HG02870 (cell line): ENCODE measurements around the gene SIVA1.

ENCODE experiments used
- ATAC-seq: cut with Tn5 transposase; IDR thresholded peaks from one replicate; pipeline ENCODE4 v1.9.1; 2021; ENCODE audit warnings: mild to moderate bottlenecking, moderate library complexity; ENCODE audit not compliant: unreplicated experiment

SIVA1 gene

DNA sequence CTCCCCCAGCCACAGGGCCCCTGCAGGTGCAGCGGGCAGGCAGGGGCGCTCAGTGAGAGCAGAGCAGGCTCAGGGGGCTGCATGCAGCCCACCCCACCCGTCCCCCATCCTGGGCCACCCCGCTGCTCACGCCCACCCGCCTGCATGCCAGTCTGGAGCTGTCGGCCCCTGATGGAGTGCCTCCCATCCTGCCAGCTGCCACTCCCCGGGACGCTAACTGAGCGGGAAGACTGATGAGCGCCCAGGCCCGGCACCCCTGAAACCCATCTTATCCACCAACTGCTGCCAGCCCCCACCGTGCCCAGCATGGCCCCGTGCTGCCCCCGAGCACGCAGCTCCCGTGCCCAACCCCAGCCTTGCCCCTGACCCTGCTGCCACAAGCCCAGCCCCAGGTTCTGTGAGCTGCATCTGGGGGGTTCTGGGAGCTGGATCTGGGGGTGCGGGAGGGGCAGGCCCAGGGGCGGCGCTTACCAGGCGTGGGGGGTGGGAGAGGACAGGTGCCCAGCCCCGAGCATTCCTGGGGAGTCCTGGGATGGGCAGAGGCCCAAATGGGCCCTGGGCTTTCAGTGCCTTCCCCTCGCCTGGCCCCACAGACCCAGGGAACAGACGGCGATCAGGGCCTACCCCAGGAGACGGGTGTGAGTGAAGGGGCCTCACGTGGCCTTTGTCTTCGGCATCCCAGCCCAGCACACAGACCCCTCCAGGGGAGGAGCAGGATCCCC, 29.3 kb downstream of the SIVA1 start:
- ATAC-seq, result no peak

DNA sequence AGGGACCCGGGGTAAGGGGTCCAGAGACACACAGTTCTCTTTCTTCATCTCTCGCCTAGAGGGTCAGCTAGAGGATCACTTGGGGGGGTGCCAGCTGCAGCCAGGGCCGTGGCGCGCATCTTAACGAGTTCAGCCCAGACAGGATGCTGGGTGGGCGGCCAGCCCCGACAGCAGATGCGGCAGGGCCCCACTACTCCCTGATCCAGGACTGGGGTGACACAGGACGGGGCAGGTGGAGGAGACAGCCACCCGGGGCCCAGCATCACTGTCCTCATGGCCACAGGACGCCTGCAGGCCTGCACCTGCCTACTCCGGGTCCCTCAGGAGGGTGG, 29.8 kb downstream of the SIVA1 start:
- no peak for ATAC-seq

DNA sequence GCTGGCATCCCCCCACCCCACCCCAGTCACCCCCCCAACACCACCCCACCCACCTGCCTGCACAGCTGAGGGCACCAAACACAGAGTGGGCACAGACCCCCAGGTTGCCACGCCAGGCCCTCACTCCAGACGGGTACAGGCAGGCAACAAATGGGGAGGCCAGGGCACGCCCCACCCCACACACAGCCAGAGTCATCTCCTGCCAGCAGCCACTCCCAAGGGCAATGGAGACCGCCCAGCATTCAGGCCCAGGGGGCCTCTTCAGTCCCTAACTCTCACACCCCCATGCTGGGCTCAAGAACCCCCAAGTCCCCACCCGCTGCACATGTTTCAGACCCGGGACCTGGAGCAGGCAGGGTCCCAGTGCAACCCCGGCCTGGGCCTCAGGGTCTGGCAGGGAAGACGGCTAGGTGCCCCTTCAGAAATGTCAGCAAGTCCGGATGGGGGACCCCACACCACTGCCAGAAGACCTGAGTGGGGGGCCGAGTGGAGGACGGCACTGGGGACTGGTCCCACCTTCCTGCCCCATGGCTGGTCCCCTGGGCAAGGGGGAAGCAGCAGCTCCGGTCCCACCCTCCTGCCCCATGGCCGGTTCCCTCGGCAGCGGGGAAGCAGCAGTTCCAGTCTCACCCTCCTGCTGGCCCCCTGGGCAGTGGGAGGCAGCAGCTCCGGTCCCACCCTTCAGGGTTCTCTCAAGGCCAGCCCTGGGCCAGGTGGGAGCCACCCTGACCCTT, 30.7 kb downstream of the SIVA1 start:
- ATAC-seq, result no peak

DNA sequence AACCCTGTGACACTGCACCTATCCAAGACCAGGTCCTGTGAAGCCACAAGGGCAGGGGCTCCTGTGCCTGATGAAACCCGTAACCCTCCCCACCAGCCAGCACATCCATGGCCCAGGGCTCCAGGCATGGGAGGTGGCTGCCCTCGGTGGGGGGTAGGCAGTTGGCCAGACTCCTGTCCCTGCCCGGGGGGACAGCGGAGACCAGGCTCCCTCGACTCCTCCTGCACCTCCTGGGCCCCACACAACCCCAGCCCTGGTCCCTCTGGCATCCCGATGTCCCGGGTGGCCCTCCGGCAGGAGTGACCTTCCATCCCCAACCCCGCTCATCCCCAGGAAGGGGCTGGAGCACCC, 31.2 kb downstream of the SIVA1 start:
- ATAC-seq, result no peak

DNA sequence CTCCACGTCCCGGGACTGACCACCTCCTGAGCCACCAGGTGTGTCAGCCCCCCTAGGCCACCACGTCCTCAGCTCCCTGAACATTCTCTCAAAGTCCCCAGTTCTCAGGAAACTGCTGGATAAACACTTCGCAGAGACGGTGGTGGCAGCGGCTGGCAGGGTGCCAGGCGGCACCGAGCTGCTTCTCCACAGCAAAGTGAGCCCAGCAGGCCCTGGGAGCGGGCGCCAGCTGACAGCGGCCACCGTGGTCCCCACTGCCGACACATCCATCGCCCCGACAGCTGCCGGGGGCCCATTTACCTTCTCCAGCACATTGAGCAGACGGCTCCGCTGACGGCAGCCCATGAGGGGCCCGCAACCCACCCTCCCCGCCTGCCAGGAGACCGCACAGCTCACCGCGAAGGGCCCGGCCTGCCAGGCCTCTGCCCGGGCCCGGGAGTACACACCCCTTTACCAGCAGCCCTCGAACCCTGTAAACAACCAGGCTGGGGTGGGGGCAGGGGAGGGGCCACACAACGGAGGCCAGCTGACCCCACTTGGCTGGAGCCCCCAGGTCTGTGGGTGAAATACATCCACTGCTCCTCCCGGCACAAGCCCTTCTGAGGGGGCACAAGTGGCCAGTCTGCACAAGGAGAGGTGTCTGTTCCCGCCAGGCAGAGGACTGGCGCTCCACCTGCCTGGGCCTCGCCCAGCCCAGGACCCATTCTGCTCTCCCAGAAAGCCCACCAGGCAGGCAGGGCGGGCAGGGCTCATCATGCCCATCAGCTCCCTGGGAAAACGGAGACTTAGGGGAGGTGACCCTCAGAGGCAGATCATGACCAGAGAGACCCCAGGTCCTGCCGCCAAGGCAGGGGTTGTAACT, 32.1 kb downstream of the SIVA1 start:
- no peak for ATAC-seq

DNA sequence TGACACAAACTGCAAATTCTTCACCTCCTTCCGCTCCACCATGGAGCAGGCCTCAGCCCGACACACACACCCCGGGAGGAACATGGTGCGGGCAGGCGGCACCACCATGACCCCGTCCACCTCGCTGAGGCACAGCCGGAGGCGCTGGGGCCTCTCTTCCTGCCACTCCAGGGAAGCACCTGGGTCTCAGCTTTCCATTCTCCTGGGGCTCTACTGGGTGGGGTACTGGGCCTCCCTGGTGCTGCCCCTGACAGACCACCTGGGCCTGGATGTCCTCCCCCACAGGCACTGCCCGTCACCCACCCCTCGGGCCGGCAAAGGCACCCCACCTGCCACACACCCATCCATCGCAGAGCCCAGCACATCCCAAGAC, 32.7 kb downstream of the SIVA1 start:
- ATAC-seq, result no peak

DNA sequence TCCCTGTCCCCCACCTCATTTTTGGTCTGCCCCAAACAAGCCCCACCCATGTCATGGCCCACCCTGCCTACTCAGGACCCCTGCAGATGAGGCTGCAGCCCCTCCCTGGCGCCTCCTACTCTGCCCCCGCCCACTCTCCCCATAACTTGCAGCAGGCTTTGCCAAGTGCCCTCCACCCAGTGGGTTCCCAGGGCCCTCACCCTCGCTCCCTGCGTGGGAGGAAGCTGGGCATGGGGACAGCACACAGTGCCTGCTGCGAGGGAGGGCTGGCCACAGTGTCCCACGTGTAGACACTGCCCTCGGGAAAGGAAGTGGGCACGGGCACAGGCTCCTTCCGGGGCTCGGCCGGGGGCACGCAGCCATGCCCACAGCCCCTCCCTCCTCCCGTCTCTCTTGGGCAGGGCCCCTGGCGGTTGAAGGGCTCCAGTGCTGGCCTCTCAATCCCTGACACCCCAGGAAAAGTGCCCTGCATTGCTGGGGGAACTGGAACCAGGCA, 33.2 kb downstream of the SIVA1 start:
- ATAC-seq, result no peak

DNA sequence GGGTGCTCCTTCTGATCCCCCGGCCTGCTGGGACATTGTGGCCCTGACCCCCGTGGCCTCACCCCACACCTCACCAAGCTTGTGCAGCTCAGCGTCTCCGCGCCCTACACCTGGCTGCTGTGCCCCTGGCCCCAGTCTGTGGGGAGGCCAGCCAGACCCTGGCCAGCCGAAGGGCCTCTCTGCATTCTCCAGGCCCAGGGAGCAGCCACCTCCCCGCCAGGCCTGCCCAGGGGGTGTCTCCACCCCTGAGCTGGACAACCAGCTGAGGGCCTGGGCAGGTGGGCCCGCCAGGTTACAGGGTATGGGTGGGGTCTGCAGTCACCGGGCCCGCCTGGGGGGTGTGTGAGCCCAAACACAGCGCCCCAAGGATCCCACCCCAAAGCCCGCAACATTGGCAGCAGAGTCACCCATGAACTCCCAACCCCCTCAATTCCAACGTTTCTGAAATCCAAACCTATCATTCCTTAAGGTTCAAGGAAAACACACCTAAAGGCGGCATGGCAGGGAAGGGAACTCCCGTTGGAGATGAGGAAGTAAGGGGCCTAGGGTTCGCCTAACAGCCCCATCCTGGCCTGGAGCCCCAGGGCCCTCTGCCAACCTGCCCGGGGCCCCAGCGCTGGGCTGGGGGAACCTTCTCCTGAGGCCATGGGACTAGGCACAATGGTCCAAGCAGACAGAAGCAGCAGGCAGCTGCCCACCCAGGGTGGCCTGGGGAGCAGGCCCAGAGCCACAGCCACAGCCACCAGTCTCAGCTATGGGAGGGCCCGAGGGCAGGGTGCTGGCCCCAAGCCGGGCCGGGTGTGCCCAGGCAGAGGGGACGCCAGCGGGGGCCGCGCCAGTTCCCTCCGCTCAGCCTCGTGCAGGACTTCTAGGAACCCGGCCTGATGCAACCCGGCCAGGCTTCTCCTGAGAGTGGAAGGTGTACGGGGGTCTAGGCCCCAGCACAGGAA, 34.1 kb downstream of the SIVA1 start:
- no peak for ATAC-seq

DNA sequence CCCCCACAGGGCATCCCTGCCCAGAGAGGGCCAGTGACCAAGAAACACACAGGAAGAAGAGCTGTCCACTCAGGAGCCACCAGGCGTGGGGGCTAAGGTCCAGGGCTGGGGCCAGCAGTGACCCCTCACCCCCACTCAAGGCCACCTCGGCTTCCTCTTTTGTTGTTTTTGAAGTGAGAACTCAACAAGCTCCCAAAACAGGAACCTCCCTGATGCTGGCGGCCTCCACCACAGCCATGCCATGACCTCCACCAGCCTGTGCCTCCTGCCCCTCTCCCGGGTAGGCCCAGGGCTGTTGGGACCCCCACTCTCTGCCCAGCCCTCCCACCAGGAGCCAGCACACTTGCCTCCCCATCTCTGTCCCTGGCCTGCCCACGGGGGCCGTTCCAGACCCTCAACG, 34.8 kb downstream of the SIVA1 start:
- ATAC-seq, result no peak

DNA sequence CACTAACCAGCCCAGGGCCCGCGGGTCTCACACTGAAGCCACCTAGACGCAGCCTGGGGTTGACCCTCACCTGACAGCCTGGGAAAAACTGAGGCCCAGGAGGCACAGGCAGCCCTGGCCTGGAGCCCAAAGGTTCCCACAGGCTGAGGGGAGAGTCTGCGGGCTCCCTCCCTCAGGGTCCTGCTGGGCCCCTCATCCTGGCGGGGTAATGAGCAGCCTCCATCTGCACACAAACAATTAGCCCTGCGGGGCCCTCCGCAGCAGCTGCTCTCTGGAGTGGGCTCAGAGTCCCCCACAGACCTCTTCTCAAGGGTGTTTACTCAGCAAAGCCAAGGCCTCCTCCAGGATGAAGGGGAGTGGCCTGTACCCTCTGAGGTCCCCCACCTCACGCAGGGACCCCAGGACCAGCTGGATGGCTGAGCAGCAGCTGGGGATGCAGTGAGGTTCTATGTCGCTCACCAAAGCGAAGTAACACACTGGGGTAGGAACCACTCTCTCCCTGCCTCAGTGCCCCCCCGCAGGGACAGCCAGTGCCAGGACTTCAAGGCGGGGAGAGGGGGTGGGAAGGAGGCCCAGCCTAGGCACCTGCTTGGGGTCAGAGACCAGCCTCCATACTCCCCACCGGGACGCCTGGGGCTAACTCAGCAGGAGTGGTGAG, 35.3 kb downstream of the SIVA1 start:
- ATAC-seq, result no peak

DNA sequence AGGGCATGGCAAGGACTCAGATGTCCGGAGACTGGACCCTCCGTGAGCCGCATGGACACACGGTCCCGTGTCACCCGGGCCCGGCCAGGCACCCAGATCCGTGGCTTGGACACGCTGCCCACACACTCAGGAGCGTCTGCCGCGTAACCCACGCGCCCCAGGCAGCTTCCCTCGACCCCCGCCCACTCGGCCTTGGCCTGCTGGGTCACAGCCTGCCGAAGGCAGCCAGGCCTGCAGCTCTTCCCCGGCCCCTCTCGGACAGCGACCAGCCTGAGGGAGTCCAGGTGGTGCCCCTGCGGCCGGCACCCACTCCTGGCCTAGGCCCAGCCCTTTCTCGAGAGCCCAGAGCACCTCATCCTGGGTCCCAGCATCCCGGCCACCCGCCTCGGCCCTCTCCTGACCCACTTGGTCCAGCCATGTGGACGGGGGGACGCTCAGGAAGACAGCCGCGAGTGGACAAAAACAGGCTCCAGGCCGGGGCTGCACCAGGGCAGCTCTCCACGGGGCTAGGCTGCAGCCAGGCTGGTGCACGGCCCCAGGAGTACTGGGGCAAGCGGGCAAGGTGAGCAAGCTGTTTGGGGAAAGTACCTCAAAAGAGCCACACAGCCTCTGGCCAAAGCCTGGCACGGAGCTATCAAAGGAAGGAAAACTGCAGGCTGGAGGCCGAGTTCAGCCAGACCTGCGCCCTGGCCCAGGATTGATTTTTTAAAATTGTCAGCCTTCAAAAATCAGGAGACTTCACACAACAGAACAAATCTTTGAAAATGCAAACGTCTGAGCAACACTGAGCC, 36.1 kb downstream of the SIVA1 start:
- ATAC-seq, result no peak

DNA sequence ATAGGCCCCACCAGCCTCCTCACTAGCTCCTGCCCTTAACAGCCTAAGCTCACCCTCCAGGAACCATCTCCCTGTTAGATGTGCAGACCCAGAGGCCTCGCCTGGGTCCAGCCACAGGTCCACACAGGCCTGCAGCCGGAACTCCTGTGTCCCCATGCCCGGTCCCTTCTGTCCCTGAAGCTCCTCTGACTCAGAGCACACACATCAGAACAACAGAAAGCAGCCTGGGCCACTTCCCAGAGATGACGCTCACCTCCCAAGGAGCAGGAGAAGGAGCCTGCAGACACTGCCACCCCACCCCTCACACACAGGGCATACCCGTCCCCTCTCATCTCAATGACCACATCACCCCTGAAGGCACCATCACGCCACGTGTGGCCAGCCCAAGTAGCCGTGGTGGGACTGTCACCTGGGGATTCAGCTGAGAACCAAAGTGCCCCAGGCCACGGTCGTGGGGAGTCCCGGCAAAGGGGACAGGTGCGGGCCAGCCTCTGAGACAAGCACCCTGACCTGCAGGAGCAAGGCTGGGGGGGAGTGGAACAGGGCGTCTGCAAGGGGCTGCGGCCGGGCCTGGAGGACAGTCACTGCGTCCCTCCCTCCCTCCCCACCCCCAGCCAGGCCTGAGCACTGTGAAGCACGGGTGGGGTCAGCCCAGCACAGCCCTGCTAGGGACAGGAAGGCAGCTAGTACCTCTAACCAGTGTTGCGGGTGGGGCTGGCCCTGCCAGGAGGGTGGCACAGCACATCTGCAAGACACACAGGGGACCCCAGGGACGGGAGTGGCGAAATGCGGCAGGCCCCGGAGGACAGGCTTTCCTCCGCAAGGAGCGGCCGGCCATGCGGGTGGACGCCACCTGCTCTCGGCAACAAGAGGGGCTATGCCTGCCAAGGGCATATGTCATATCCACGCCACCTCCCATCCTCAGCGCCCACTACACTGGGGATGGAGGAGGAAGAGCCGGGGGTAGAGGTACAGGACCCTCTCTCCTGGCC, 37.1 kb downstream of the SIVA1 start:
- ATAC-seq, result no peak

DNA sequence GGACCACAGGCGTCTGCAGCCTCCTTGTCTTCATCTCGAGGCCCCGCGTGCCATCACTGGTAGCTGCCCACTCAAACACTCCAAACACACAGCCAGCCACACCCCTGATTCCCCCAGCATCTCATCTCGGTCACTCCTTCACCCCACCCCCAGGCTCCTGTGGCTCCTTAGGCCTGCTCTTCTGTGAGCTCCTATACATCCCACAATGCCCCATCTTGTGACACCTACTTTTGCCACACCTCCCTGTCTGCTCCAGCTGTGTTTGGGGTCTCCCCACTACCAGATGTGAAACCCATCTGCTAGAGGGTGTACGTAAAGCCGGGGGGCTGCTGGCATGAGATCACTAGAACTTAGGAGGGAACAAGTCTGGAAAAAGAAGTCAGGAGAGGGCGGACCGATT, 38.5 kb downstream of the SIVA1 start:
- ATAC-seq, result no peak

DNA sequence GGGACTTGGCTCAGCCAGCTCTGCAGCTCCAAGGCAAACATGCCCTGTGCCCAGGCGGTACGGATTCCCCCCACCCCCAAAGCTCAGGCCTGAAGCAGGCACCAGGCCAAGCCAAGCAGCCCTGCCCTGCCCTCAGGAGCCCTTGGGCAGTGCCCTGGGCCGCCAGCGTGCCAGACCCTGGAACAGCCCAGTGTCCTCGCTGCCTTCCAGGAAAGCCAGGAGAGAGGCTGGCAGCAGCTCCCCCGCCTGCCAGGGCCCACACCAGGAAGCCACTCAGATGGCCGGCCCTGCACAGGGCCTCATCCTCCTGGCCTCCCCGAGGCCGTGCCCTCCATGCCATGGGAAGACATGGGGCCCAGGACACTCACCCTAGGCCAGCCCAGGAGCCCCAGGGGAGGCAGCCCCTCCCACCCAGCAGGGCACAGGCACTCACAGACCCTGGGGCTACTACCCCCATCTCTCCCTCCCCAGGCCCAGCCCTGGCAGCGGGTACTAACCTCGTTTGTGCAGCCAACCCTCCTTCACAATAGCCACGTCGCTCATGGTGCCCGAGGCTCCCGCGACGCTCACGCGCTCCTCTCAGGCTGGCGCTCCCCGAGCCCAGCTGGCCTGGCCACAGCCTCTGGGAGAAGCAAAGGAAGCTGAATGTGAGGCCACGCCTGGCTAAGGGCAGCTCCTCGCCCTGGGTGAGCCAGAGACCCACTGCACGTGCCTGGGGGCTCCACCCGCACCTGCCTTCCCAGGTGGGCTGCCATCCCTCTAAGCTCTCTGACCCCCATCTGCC, 39.3 kb downstream of the SIVA1 start:
- no peak for ATAC-seq

DNA sequence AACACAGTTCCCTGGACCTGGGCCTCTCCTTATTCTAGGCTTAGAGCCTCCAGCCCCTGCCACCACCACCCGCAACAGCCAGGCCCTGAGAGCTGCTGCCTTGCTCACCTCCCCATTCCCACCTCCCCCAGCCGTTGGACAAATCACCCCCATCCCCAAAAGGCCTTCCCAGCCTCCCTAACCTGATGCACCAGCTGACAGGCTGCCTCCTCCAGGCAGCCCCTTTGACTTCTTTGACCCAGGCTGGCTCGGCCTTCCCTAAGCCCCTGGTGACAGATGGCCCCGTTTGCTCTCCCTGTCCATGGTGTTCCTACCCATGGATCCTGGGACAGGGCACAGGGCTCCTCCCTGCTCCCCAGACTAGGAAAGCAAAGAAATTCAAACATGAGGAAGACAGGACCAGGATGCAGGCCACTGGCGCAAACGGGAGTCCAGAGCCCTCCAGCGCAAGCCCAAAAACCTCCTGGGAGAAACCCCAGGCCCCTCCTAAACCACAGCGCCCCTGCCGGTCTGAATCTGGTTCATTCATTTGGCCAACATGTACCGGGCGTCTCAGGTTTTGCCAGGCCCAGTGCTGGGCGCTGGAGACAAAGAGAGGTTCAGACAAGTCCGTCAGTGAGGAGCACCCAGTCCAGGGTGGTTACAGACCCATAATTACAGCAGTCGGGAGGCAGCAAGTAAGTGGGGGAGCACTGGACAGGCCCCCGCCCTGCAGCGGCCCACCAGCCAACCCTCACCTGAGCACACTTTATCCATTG, 40.2 kb downstream of the SIVA1 start:
- no peak for ATAC-seq

DNA sequence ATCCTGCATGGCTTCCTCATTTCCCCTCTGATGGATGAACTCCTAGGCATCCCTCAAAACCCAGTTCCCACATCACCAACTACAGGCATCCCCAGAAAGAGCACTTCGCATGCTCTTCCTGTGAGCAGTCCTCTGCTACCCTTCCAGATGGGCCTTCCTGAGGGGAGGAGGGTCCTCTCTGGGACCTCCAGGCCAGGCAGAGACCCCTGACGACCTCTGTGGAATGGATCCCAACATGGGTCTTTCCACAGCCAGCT, 40.7 kb downstream of the SIVA1 start:
- ATAC-seq, result no peak

DNA sequence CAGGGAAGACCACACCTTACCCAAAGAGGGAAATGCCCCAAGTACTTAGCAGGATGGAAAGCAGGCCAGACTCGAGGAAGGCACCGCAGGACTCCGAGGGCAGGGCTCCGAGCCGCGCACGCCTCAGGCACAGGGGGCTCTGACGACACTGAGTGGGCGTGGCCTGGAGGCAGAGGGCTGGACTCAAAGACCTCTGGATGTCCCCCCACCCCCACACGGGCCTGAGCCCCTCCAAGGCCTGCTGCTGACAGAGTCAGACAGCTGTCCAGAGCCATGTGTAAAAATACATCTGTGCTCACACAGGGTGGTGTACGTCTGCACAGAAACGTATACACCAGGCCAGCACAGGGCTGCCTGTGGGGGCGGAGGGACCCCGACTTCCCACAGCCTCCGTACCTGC, 41.2 kb downstream of the SIVA1 start:
- no peak for ATAC-seq
